ENCODE measurements around the gene XPOT.

GRCh38 chr12:64457466-64457865 is 53.3 kb downstream of the XPOT start:
- no peak for TF ChIP-seq ZFX (IDR thresholded peaks at IDR 0.05; ENCODE audit: borderline replicate concordance)
- TF ChIP-seq, protein P1, sequence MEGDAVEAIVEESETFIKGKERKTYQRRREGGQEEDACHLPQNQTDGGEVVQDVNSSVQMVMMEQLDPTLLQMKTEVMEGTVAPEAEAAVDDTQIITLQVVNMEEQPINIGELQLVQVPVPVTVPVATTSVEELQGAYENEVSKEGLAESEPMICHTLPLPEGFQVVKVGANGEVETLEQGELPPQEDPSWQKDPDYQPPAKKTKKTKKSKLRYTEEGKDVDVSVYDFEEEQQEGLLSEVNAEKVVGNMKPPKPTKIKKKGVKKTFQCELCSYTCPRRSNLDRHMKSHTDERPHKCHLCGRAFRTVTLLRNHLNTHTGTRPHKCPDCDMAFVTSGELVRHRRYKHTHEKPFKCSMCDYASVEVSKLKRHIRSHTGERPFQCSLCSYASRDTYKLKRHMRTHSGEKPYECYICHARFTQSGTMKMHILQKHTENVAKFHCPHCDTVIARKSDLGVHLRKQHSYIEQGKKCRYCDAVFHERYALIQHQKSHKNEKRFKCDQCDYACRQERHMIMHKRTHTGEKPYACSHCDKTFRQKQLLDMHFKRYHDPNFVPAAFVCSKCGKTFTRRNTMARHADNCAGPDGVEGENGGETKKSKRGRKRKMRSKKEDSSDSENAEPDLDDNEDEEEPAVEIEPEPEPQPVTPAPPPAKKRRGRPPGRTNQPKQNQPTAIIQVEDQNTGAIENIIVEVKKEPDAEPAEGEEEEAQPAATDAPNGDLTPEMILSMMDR (IDR thresholded peaks at IDR 0.05), result no peak
